K562 (cell line): ENCODE data around the gene TPD52L2. TPM values are rescaled to one million over a fixed set of nuclear protein-coding genes. Genes with fewer than 3 reads are reported as not detected.
A peak's percentile ranks its signal among the peaks of the same experiment; 100 is the strongest.

Experiments
- FOXA1 ChIP-seq: fragments of 450-650 bp; IDR thresholded peaks from 2 replicates; pipeline ENCODE4 v1.6.1; 2016; ENCODE audit warnings: mild to moderate bottlenecking, borderline replicate concordance
- NCOA1 ChIP-seq: fragments of 450-650 bp; IDR thresholded peaks from 2 replicates; pipeline ENCODE4 v1.6.1; 2016; ENCODE audit warnings: low read depth
- NR1H2 ChIP-seq: sonication (generic); formaldehyde crosslinking; IDR thresholded peaks from 2 replicates; pipeline ENCODE4 v1.4.0; 2020; ENCODE audit warnings: mild to moderate bottlenecking, missing genetic modification reagents
- SAP30 ChIP-seq: fragments of 200-600 bp; sonication (generic); IDR thresholded peaks from 2 replicates; pipeline ENCODE4 v1.6.1; 2012; ENCODE audit warnings: borderline replicate concordance, low read depth, mild to moderate bottlenecking, moderate library complexity, low read length, control low read depth, inconsistent platforms; ENCODE audit not compliant: insufficient read depth, poor library complexity, severe bottlenecking
- SIN3A ChIP-seq, 2 experiments: fragments of 150-350 bp in 1 of 2; IDR thresholded peaks; 2 replicates each; pipeline ENCODE4 v1.6.1; 2011 to 2016; ENCODE audit warnings: borderline replicate concordance in 2 of 2, low read depth in 2 of 2, low read length in 2 of 2, mild to moderate bottlenecking in 2 of 2, moderate library complexity in 2 of 2; ENCODE audit not compliant: control insufficient read depth in 1 of 2
- polyA plus RNA-seq, 8 experiments: library from polyadenylated mRNA; depleted of rRNA in 4 of 8; stranded (reverse) in 5 of 8; unstranded in 3 of 8; fragments of >200 nt; fragmentation: Nextera tagmentation in 2 of 8; fragmentation: Illumina TruSeq in 1 of 8; extraction: Ambion mirVana in 2 of 8; extraction: Trizol in 1 of 8; gene quantifications; 2 replicates each; pipeline versions ENCODE4 v1.2.1 to v1.2.3, GENCODE V29; 2011 to 2014; ENCODE audit warnings: inconsistent platforms in 1 of 8, missing spikeins in 1 of 8
- total RNA-seq, 7 experiments: library from RNA; depleted of rRNA in 6 of 7; stranded (reverse); fragments of >200 nt in 6 of 7; fragmentation: Illumina TruSeq in 2 of 7; extraction: Trizol in 2 of 7; gene quantifications; 2 replicates each; pipeline versions ENCODE4 v1.2.1 to v1.2.3, GENCODE V29; 2011 to 2021; ENCODE audit warnings: low replicate concordance in 1 of 7
- TF ChIP-seq, protein P1 (sequence below), 2 experiments: fragments of 450-650 bp; IDR thresholded peaks; 2 replicates each; pipeline ENCODE4 v1.6.1; 2016; ENCODE audit warnings: mild to moderate bottlenecking in 2 of 2, borderline replicate concordance in 1 of 2, low read depth in 1 of 2, moderate library complexity in 1 of 2
- TF ChIP-seq, protein P2 (sequence below): fragments of 450-650 bp; conservative IDR thresholded peaks from 2 replicates; pipeline ENCODE4 v1.6.1; 2016; ENCODE audit warnings: missing genetic modification characterization, low read depth, mild to moderate bottlenecking, control low read depth, missing compliant biosample characterization
- TF ChIP-seq, protein P3 (sequence below), 2 experiments: fragments of 200-800 bp in 1 of 2; sonication (Bioruptor generic) in 1 of 2; sonication (generic) in 1 of 2; formaldehyde crosslinking in 1 of 2; IDR thresholded peaks in 1 of 2; conservative IDR thresholded peaks in 1 of 2; 2 replicates each; pipeline versions ENCODE4 v1.5.0 to v1.6.1; 2016 to 2020; ENCODE audit warnings: missing compliant biosample characterization in 1 of 2, missing genetic modification characterization in 1 of 2, missing genetic modification reagents in 1 of 2
- TF ChIP-seq, protein P4 (sequence below), 2 experiments: IDR thresholded peaks in 1 of 2; conservative IDR thresholded peaks in 1 of 2; 2 replicates each; pipeline ENCODE4 v1.6.1; 2016; ENCODE audit warnings: low read depth in 2 of 2, mild to moderate bottlenecking in 1 of 2, missing compliant biosample characterization in 1 of 2, missing genetic modification characterization in 1 of 2, moderate library complexity in 1 of 2

TPD52L2 gene
- total and polyA plus RNA-seq, 9 of the 15 experiments (the other 6 are each of a cell fraction or from before 2014, with no cell fraction given) = 1.9 to 117 (median 74.6) TPM

DNA sequence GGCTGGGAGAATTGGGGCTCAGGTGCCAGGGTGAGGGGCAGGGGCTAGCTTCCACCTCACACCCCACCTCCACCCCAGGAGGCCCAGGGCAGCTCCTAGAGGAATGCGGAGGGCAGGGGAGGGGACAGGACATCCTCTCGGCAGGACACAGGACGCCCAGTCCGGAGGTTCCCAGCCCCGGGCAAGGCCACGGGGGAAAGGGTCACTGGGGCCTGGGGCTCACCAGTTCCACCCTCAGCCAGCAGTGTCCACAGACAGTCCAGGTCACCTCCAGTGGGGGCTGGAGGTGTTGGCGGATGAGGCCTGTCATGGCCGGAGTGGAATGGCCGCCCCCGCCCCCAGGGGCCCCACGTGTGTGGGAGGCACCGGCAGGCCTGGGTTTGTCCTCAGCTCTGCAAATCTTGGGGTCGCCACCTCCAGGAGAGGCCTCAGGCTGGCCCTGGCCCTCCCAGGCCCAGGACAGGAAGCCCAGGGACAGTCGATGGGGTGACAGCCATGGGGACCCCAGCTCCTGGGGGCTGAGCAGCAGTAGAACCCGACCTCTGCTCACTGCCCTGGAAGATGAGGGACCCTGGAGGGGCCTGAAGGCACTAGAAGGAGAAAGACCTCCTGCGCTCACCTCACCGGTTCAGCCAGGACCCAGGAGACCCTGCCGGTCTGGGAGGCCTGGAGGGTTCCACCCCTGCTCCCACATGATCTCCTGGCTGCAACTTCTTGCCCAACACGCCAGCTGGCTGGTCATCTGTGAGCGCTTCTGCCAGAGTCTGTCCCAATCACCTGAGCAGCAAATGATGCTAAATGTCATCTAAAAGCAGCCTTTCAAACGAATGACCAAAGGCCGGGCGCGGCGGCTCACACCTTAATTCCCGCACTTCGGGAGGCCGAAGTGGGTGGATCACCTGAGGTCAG lies 16.8 kb upstream of the TPD52L2 start (continued):
- TF ChIP-seq, protein P1, sequence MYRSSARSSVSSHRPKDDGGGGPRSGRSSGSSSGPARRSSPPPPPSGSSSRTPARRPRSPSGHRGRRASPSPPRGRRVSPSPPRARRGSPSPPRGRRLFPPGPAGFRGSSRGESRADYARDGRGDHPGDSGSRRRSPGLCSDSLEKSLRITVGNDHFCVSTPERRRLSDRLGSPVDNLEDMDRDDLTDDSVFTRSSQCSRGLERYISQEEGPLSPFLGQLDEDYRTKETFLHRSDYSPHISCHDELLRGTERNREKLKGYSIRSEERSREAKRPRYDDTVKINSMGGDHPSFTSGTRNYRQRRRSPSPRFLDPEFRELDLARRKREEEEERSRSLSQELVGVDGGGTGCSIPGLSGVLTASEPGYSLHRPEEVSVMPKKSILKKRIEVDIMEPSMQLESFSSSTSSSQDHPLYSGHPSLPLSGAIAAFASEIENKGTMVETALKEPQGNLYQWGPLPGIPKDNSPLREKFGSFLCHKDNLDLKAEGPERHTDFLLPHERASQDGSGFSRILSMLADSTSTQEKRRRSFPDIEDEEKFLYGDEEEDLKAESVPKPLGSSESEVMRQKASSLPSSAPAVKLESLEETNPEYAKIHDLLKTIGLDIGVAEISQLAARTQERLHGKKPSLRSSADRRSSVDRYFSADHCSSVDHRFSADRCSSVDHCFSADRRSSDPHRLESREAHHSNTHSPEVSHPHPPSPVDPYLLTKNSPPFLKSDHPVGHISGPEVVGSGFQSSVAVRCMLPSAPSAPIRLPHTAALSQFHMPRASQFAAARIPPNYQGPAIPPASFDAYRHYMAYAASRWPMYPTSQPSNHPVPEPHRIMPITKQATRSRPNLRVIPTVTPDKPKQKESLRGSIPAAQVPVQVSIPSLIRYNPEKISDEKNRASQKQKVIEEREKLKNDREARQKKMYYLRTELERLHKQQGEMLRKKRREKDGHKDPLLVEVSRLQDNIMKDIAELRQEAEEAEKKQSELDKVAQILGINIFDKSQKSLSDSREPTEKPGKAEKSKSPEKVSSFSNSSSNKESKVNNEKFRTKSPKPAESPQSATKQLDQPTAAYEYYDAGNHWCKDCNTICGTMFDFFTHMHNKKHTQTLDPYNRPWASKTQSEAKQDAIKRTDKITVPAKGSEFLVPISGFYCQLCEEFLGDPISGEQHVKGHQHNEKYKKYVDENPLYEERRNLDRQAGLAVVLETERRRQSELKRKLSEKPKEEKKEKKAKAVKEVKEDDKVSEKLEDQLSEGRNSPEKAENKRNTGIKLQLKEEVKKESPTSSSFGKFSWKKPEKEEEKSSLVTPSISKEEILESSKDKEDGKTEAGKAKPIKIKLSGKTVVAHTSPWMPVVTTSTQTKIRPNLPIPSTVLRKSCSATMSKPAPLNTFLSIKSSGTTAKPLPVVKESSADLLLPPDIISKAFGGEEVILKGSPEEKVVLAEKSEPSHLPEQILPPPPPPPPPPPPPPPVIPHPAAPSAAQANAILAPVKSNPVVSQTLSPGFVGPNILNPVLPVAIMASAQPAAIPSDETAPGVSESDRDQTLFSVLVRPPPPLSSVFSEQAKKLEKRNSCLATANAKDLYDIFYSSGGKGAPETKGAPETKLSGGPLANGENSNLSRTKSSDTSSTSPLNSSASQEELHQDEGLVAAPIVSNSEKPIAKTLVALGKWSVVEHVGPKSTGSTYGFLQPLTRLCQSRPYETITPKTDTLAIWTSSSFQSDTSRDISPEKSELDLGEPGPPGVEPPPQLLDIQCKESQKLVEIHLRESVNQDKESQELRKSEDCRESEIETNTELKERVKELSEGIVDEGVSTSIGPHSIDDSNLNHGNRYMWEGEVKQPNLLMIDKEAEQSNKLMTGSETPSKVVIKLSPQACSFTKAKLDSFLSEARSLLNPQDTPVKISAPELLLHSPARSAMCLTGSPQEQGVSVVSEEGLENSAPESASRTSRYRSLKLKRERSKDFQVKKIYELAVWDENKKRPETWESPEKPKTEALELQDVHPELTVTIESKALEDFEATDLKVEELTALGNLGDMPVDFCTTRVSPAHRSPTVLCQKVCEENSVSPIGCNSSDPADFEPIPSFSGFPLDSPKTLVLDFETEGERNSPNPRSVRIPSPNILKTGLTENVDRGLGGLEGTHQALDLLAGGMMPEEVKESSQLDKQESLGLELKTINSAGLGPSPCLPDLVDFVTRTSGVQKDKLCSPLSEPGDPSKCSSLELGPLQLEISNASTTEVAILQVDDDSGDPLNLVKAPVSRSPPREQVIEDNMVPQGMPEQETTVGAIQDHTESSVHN (IDR thresholded peaks at IDR 0.05; ENCODE audit: borderline replicate concordance in 1 of 2, low read depth in 1 of 2) = no peak
- no peak for TF ChIP-seq NR1H2 (CRISPR knock-in tag)
- TF ChIP-seq, protein P2, sequence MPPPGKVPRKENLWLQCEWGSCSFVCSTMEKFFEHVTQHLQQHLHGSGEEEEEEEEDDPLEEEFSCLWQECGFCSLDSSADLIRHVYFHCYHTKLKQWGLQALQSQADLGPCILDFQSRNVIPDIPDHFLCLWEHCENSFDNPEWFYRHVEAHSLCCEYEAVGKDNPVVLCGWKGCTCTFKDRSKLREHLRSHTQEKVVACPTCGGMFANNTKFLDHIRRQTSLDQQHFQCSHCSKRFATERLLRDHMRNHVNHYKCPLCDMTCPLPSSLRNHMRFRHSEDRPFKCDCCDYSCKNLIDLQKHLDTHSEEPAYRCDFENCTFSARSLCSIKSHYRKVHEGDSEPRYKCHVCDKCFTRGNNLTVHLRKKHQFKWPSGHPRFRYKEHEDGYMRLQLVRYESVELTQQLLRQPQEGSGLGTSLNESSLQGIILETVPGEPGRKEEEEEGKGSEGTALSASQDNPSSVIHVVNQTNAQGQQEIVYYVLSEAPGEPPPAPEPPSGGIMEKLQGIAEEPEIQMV (tag) = no peak
- no peak for TF ChIP-seq SAP30
- TF ChIP-seq, protein P3, sequence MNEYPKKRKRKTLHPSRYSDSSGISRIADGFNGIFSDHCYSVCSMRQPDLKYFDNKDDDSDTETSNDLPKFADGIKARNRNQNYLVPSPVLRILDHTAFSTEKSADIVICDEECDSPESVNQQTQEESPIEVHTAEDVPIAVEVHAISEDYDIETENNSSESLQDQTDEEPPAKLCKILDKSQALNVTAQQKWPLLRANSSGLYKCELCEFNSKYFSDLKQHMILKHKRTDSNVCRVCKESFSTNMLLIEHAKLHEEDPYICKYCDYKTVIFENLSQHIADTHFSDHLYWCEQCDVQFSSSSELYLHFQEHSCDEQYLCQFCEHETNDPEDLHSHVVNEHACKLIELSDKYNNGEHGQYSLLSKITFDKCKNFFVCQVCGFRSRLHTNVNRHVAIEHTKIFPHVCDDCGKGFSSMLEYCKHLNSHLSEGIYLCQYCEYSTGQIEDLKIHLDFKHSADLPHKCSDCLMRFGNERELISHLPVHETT (CRISPR knock-in tag; conservative IDR thresholded peaks at IDR 0.05 in 1 of 2, IDR thresholded peaks at IDR 0.05 in 1 of 2) = 0 out of 4 replicates have a peak, but pooled peaks of 1 of the 2 experiments have one; percentile 47
- no peak for TF ChIP-seq FOXA1
- TF ChIP-seq NCOA1 = no peak
- TF ChIP-seq, protein P4, sequence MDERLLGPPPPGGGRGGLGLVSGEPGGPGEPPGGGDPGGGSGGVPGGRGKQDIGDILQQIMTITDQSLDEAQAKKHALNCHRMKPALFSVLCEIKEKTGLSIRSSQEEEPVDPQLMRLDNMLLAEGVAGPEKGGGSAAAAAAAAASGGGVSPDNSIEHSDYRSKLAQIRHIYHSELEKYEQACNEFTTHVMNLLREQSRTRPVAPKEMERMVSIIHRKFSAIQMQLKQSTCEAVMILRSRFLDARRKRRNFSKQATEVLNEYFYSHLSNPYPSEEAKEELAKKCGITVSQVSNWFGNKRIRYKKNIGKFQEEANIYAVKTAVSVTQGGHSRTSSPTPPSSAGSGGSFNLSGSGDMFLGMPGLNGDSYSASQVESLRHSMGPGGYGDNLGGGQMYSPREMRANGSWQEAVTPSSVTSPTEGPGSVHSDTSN (CRISPR knock-in tag; IDR thresholded peaks at IDR 0.05; ENCODE audit: low read depth) = no peak
- TF ChIP-seq, protein P4 (tag; conservative IDR thresholded peaks at IDR 0.05; ENCODE audit: low read depth) = no peak
- TF ChIP-seq SIN3A (IDR thresholded peaks at IDR 0.05; ENCODE audit: borderline replicate concordance in 2 of 2, control insufficient read depth in 1 of 2, low read depth in 2 of 2, low read length in 2 of 2) = no peak
